ENCODE data around the gene LIMCH1.

The LIMCH1 gene

GRCh38 chr4:41569961-41570360 lies 32.0 kb downstream of the LIMCH1 start:
- no peak for DNase-seq (ENCODE audit: low spot score)

GRCh38 chr4:41571422-41571821 lies 33.5 kb downstream of the LIMCH1 start:
- DNase-seq (ENCODE audit: low spot score), result no peak

DNA sequence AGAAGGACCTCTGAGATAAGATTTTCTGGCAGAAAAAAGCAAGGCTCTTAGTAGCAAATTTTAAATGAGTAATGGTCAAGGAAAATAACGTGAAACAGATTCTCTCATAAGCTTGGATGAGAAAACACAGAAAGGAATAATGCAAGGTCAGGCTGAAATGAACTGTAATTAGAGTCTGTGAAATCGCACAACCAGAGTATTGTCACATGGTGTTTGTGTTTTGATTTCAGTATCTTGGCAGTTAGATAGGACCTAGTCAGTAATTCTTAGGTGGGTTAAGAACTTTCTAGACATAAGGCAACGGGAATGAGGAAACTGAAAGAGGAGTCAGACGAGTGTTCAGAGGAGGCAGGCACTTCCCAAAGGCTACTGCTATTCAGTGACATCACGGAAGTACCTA lies 34.6 kb downstream of the LIMCH1 start:
- DNase-seq (ENCODE audit: low spot score), result no peak

GRCh38 chr4:41572956-41573355 lies 35.0 kb downstream of the LIMCH1 start:
- no peak for DNase-seq (ENCODE audit: low spot score)

DNA sequence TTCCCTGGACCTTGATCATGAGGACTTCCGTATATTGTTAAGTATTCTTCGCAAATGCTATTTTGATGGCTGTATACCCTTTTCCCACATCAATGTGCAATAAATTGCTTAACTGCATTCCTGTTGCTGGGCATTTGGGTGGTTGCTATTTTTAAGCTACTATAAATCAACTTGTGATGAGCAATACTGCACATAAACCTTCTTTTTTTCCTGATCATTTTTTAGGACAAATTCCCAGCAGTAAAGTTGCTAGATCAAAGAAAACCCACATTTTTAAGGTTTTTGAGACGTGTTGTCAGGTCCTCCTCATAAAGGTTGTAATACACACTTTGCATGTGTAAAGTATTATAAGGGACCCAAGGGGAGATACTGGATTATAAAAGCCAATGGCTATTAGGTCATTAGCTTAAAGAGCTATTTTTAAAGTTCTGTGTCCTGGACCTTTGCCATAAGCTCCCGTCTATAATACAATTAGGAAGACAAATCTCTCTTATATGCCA lies 35.6 kb downstream of the LIMCH1 start:
- no peak for DNase-seq (ENCODE audit: low spot score)

GRCh38 chr4:41575207-41575606 lies 37.2 kb downstream of the LIMCH1 start:
- no peak for DNase-seq (ENCODE audit: low spot score)

DNA sequence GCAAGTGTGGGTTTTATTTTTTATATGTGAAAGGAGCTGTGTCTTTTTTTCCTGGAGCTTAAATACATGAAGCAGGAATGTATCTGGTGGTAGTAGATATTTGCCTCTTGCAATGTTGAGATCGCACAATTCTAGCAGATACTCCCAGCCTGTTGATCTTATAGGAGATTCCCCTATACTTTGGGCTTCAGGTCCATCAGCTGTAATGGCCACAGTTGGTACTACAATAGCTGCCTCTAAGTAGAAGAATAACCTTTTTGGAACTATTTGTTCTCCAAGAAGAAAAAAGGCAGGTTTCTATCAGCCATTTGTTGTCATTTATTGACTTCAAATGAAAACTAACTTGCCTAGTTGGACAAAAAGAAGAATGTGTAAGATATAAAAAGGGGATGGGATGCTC lies 37.7 kb downstream of the LIMCH1 start:
- DNase-seq (ENCODE audit: low spot score), result no peak

DNA sequence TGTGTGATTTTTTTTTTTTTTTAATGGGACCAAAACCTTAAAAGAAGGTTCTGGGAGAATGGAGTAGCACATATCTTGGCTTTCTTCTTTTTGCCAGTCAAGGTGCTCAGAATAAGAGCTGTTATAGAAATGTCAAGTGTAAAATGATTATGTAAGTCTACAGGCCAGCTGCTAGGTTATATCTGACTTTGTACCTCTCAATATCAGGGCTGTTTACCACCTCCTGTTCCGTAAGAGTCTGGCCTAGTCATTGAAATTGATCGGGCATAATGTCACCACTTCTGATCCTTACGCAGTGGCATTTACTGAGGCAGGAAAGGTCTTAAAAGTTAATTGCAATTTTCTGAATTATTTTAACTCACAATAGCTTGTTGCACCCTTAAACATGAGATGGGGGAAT lies 41.1 kb downstream of the LIMCH1 start:
- no peak for DNase-seq (ENCODE audit: low spot score)

- DNase-seq (ENCODE audit: low spot score), result no peak
Observed at GRCh38 chr4:41579526-41579925, 41.6 kb downstream of the LIMCH1 start.

DNA sequence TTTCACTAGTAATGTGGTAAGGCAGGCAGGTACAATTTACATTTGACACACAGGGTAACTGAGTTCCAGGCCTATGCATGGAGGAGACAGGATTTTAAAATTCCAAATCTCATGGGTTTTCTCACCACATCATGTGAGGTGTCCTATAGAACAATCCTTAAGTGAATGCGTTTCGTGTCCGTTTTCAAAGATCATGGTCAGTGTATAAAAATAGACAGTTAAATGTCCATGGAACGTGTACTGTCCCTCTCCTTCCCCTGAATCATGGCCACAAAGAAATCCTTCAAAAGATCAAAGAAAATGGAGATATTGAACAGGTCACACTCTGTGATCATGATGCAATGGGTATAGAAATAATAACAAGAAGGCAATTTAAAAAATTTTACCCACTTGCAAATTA lies 42.0 kb downstream of the LIMCH1 start:
- no peak for DNase-seq (ENCODE audit: low spot score)

GRCh38 chr4:41586675-41587225 lies 48.8 kb downstream of the LIMCH1 start:
- DNase-seq (ENCODE audit: low spot score), result no peak

GRCh38 chr4:41587286-41587685 lies 49.3 kb downstream of the LIMCH1 start:
- DNase-seq (ENCODE audit: low spot score), result no peak

- DNase-seq (ENCODE audit: low spot score), result no peak
Observed at GRCh38 chr4:41590591-41590990, 52.6 kb downstream of the LIMCH1 start.

DNA sequence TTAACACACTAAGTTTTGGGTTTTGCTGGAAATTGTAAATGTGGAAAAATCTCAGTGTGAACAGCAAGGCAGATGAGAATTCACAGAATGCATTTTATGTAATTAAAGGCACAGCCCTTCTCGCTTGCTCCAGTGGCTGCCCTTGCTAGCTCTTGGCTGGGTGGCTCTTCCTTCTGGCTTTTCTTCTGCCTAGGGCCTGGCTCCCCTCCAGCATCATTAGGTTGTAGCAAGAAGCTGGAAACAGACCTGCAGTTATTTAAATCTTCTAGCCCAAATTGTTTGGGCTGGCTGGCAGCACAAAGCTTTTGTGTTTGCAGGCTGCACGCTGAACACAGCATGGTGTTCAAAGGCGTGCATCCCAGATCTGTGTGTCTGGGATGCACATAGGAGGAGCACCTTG lies 56.5 kb downstream of the LIMCH1 start:
- DNase-seq (ENCODE audit: low spot score), result peak; percentile 46

DNA sequence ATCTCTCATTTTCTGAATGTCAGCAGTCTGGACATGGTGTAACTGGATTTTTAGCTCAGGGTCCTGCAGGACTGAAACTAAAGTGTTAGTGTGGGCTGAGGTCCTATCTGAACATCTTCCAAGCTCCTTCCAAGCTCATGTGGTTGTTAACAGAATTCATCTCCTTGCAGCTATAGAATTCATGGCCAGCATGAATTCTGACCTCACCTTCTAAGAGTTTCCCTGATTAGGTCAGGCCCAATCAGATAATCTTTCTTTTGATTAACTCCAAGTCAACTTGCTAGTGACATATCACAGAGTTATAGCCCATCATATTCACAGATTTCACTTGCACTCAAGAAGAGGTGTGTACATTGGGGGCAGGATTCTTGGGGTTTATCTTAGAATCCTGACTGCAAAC lies 59.5 kb downstream of the LIMCH1 start:
- DNase-seq (ENCODE audit: low spot score), result no peak

DNA sequence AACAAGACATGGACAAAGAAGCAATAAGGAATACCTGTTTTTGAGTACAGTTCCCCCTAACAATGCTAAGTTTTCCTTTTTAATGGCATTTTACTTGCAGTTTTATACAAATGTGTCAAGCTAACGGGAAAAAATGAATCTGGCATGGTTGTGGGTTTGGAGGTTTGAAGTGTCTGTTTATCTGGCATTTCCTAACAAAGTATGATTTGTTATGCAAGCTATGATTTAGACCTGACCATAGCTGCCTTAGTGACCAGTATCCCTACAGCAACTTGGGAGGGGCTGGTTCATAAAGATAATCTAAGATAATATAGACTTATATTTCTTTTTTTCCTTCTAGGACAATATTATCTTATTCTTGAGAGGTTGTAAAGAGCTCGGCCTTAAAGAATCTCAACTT lies 60.6 kb downstream of the LIMCH1 start:
- DNase-seq (ENCODE audit: low spot score), result no peak

- no peak for DNase-seq (ENCODE audit: low spot score)
Observed at GRCh38 chr4:41599192-41599786, 61.3 kb downstream of the LIMCH1 start.

GRCh38 chr4:41600243-41600912 lies 62.4 kb downstream of the LIMCH1 start:
- DNase-seq (ENCODE audit: low spot score), result no peak

DNA sequence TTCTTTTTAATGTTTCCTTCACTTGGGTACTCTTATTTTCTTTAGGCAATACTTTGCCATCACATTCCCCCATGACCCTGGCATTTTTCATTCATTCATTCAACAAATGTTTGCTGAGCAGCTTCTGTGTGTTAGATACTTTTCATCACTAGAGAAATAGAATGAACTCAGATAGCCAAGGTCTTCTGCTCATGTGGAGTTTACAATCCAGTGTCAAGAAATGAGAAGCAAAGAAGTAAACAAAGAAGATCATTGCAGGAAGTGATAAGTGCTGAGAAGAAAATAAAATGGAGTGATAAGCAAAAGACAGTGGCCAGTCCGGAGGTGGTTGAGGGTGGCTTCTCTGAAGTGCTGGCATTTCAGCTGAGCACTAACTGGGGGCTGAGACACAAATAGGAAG lies 63.1 kb downstream of the LIMCH1 start:
- no peak for DNase-seq (ENCODE audit: low spot score)

- no peak for DNase-seq (ENCODE audit: low spot score)
Observed at GRCh38 chr4:41602113-41602512, 64.2 kb downstream of the LIMCH1 start.

- no peak for DNase-seq (ENCODE audit: low spot score)
Observed at GRCh38 chr4:41602886-41603498, 65.0 kb downstream of the LIMCH1 start.

DNA sequence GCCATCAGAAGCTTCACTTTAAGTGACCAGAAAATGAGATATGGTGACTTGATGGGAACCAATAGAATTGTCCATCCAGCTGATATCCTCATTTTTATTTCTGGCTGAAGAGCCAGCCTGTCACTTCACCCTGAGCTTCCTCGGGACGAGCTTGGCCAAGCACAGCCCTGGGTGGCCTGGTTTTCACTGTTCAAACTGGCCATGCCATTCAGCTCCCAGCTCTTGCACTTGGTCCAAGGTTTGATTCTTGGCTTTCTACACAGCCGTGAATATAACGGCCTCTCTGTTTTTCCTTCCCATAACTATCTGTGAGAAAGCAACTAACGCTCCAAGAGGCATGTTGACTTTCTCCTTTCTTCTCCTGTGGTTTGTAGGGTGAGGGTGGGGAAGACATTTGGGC lies 71.9 kb downstream of the LIMCH1 start:
- peak; percentile 30 for DNase-seq (ENCODE audit: low spot score)

DNA sequence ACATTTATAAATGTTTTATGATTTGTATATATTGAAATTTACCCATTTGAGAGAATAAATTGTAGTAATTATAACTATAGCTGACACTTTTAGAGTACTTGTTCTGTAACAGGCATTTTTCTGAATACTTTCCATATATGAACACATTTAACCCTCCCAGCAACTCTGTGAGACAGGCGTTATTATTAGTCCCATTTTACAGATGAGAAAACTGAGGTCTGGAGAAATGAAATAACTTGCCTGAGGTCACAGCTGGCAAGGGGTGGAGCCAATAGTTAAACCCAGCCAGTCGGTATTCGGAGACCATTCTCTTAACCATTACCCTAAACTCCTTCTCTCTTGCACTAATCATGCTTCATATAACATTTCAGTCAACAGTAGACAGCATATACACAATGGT lies 72.5 kb downstream of the LIMCH1 start:
- no peak for DNase-seq (ENCODE audit: low spot score)

All from putamen (tissue), 1 donor.